GM23338 (cell line): ENCODE data around the gene ZMYM4.

Experiments
- EZH2 ChIP-seq: fragments of 200-600 bp; sonication (generic); IDR thresholded peaks from one replicate; pipeline ENCODE4 v1.8.0; 2017; ENCODE audit warnings: antibody characterized with exemption, mild to moderate bottlenecking, low read depth; ENCODE audit not compliant: unreplicated experiment
- EZH2phosphoT487 ChIP-seq: fragments of 200-600 bp; sonication (generic); IDR thresholded peaks from one replicate; pipeline ENCODE4 v1.8.1; 2018; ENCODE audit warnings: antibody characterized with exemption; ENCODE audit not compliant: unreplicated experiment
- JUNB ChIP-seq: IDR thresholded peaks from one replicate; pipeline ENCODE4 v1.6.1; 2016; ENCODE audit warnings: antibody characterized with exemption; ENCODE audit not compliant: unreplicated experiment
- NANOG ChIP-seq: IDR thresholded peaks from 2 replicates; pipeline ENCODE4 v1.6.1; 2016; ENCODE audit warnings: antibody characterized with exemption, borderline replicate concordance
- POLR2AphosphoS5 ChIP-seq: IDR thresholded peaks from 2 replicates; pipeline ENCODE4 v1.6.1; 2016; ENCODE audit warnings: antibody characterized with exemption, low read depth
- ZNF114 ChIP-seq: fragments of 250-450 bp; sonication (Bioruptor Pico); IDR thresholded peaks from 2 replicates; pipeline ENCODE4 v1.5.0; 2020; ENCODE audit warnings: mild to moderate bottlenecking, moderate library complexity
- ZNF331 ChIP-seq: fragments of 250-450 bp; sonication (Bioruptor Pico); IDR thresholded peaks from 2 replicates; pipeline ENCODE4 v1.5.0; 2020; ENCODE audit warnings: low read depth, mild to moderate bottlenecking, moderate library complexity
- TF ChIP-seq, protein P1 (sequence below), 2 experiments: fragments of 200-600 bp in 1 of 2; sonication (generic) in 1 of 2; conservative IDR thresholded peaks; 2 replicates each; pipeline versions ENCODE4 v1.5.1 to v1.6.1; 2016 to 2017; ENCODE audit warnings: antibody characterized with exemption in 2 of 2, low read depth in 2 of 2, mild to moderate bottlenecking in 2 of 2, moderate library complexity in 1 of 2
- TF ChIP-seq, protein P2 (sequence below): IDR thresholded peaks from one replicate; pipeline ENCODE4 v1.6.1; 2018; ENCODE audit warnings: antibody characterized with exemption; ENCODE audit not compliant: unreplicated experiment
- TF ChIP-seq, protein P3 (sequence below): IDR thresholded peaks from 2 replicates; pipeline ENCODE4 v1.6.1; 2016; ENCODE audit warnings: antibody characterized with exemption

DNA sequence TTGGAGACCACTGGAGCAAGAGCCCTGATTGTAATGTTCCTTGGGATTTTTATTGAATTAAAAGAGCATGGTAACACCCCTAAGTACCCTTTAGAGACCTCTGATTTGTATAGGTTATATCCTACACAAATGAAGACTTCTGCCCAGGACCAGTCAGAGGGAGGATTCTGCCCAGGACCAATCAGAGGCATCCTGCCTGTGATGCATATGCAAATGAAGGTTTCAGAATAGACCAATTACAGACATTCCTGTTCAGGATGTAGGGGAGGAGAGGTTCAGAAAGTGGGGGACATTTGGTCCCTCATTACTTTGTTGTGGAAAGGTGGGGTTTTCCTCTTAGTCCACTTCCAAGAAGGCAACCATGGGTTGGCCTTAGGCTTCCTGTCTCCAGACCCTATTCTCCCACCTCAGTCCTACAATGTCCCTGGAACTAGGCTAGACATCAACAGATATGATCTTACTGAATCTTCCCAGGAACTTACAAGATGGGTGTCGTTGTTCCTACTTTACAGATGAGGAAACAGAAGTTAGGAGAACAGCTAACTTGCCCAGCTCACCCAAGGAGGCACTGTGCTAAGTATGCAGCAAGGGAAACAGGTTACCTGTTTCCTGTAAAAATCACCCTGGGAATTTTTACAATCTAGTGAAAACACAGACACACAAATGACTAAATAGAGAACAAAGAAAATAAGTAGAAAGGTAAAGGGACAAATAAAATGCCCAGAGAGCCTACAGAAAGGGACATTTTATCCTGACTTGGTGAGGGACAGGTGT lies 38.7 kb upstream of the ZMYM4 start:
- TF ChIP-seq, protein P1, sequence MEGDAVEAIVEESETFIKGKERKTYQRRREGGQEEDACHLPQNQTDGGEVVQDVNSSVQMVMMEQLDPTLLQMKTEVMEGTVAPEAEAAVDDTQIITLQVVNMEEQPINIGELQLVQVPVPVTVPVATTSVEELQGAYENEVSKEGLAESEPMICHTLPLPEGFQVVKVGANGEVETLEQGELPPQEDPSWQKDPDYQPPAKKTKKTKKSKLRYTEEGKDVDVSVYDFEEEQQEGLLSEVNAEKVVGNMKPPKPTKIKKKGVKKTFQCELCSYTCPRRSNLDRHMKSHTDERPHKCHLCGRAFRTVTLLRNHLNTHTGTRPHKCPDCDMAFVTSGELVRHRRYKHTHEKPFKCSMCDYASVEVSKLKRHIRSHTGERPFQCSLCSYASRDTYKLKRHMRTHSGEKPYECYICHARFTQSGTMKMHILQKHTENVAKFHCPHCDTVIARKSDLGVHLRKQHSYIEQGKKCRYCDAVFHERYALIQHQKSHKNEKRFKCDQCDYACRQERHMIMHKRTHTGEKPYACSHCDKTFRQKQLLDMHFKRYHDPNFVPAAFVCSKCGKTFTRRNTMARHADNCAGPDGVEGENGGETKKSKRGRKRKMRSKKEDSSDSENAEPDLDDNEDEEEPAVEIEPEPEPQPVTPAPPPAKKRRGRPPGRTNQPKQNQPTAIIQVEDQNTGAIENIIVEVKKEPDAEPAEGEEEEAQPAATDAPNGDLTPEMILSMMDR (conservative IDR thresholded peaks at IDR 0.05; ENCODE audit: low read depth in 2 of 2): no peak
- TF ChIP-seq ZNF331 (no peak), POLR2AphosphoS5 (no peak), EZH2 (no peak), ZNF114 (CRISPR knock-in tag) (no peak), EZH2phosphoT487 (no peak), NANOG (no peak), JUNB (no peak)
- TF ChIP-seq, protein P2, sequence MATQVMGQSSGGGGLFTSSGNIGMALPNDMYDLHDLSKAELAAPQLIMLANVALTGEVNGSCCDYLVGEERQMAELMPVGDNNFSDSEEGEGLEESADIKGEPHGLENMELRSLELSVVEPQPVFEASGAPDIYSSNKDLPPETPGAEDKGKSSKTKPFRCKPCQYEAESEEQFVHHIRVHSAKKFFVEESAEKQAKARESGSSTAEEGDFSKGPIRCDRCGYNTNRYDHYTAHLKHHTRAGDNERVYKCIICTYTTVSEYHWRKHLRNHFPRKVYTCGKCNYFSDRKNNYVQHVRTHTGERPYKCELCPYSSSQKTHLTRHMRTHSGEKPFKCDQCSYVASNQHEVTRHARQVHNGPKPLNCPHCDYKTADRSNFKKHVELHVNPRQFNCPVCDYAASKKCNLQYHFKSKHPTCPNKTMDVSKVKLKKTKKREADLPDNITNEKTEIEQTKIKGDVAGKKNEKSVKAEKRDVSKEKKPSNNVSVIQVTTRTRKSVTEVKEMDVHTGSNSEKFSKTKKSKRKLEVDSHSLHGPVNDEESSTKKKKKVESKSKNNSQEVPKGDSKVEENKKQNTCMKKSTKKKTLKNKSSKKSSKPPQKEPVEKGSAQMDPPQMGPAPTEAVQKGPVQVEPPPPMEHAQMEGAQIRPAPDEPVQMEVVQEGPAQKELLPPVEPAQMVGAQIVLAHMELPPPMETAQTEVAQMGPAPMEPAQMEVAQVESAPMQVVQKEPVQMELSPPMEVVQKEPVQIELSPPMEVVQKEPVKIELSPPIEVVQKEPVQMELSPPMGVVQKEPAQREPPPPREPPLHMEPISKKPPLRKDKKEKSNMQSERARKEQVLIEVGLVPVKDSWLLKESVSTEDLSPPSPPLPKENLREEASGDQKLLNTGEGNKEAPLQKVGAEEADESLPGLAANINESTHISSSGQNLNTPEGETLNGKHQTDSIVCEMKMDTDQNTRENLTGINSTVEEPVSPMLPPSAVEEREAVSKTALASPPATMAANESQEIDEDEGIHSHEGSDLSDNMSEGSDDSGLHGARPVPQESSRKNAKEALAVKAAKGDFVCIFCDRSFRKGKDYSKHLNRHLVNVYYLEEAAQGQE: no peak
- TF ChIP-seq, protein P3, sequence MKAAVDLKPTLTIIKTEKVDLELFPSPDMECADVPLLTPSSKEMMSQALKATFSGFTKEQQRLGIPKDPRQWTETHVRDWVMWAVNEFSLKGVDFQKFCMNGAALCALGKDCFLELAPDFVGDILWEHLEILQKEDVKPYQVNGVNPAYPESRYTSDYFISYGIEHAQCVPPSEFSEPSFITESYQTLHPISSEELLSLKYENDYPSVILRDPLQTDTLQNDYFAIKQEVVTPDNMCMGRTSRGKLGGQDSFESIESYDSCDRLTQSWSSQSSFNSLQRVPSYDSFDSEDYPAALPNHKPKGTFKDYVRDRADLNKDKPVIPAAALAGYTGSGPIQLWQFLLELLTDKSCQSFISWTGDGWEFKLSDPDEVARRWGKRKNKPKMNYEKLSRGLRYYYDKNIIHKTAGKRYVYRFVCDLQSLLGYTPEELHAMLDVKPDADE: no peak
